WTC11 (cell line): ENCODE measurements around the gene SYDE2. TPM values are rescaled to one million over a fixed set of nuclear protein-coding genes. Genes with fewer than 3 reads are reported as not detected.

Experiments used
- ATAC-seq: fragments of 200-7000 bp; cut with Tn5 transposase; 2 replicates; pipeline ENCODE4 v1.10.0; 2021; ENCODE audit warnings: mild to moderate bottlenecking, moderate library complexity
- CTCF ChIA-PET: fragments of 300-600 bp; sonication (Branson Sonifier 250); formaldehyde crosslinking; loops from one replicate; lab custom pipeline; 2021; ENCODE audit warnings: antibody characterized with exemption; lab: Charles Lee
- POLR2A ChIA-PET: fragments of 350-600 bp; sonication (Branson Sonifier 250); formaldehyde crosslinking; loops from one replicate; lab custom pipeline; 2021; ENCODE audit warnings: antibody characterized with exemption; lab: Charles Lee
- DNase-seq: peaks from one replicate; pipeline ENCODE4 v3.0.0; 2021; ENCODE audit warnings: low spot score
- H3K27ac Mint-ChIP-seq: 2 replicates; pipeline ENCODE4 v1.8.0; 2021; ENCODE audit warnings: mixed read lengths
- H3K27me3 Mint-ChIP-seq: 2 replicates; pipeline ENCODE4 v1.8.0; 2021; ENCODE audit warnings: low read depth, mild to moderate bottlenecking, moderate library complexity, mixed read lengths
- H3K36me3 Mint-ChIP-seq: 2 replicates; pipeline ENCODE4 v1.8.0; 2021; ENCODE audit warnings: mixed read lengths
- H3K4me1 Mint-ChIP-seq: 2 replicates; pipeline ENCODE4 v1.8.0; 2022; ENCODE audit warnings: mixed read lengths
- H3K4me3 Mint-ChIP-seq: 2 replicates; pipeline ENCODE4 v1.8.0; 2021; ENCODE audit warnings: mild to moderate bottlenecking, moderate library complexity, mixed read lengths
- H3K9me3 Mint-ChIP-seq: 2 replicates; pipeline ENCODE4 v1.8.0; 2021; ENCODE audit warnings: mixed read lengths
- ATF1 ChIP-seq: sonication (generic); formaldehyde crosslinking; IDR thresholded peaks from 2 replicates; pipeline ENCODE4 v1.8.1; 2023; ENCODE audit warnings: mild to moderate bottlenecking, moderate library complexity, missing genetic modification reagents
- ELF4 ChIP-seq: sonication (generic); formaldehyde crosslinking; IDR thresholded peaks from 2 replicates; pipeline ENCODE4 v1.8.1; 2022; ENCODE audit warnings: low read depth, mild to moderate bottlenecking, moderate library complexity, missing genetic modification reagents
- EMX1 ChIP-seq: fragments of 250-450 bp; sonication (Bioruptor Pico); IDR thresholded peaks from 2 replicates; pipeline ENCODE4 v1.8.0; 2021; ENCODE audit warnings: mild to moderate bottlenecking
- ETV6 ChIP-seq: sonication (generic); formaldehyde crosslinking; IDR thresholded peaks from 2 replicates; pipeline ENCODE4 v1.8.1; 2022; ENCODE audit warnings: mild to moderate bottlenecking, missing genetic modification reagents
- FOXP1 ChIP-seq: sonication (generic); formaldehyde crosslinking; IDR thresholded peaks from 2 replicates; pipeline ENCODE4 v1.8.0; 2022; ENCODE audit warnings: missing genetic modification reagents, mild to moderate bottlenecking, moderate library complexity, borderline replicate concordance
- HMGA2 ChIP-seq: fragments of 250-450 bp; sonication (Bioruptor Pico); IDR thresholded peaks from 2 replicates; pipeline ENCODE4 v1.4.0; 2021; ENCODE audit warnings: mild to moderate bottlenecking, moderate library complexity
- IRF2 ChIP-seq: sonication (generic); formaldehyde crosslinking; IDR thresholded peaks from 2 replicates; pipeline ENCODE4 v1.8.0; 2022; ENCODE audit warnings: low read depth, missing genetic modification reagents, borderline replicate concordance
- JUN ChIP-seq: sonication (generic); formaldehyde crosslinking; IDR thresholded peaks from 2 replicates; pipeline ENCODE4 v1.8.0; 2023; ENCODE audit warnings: mild to moderate bottlenecking, missing genetic modification reagents
- KAT7 ChIP-seq: sonication (generic); formaldehyde crosslinking; IDR thresholded peaks from 2 replicates; pipeline ENCODE4 v1.8.1; 2023; ENCODE audit warnings: missing genetic modification reagents, mild to moderate bottlenecking, borderline replicate concordance
- NFE2L1 ChIP-seq: sonication (generic); formaldehyde crosslinking; IDR thresholded peaks from 2 replicates; pipeline ENCODE4 v1.8.1; 2023; ENCODE audit warnings: missing genetic modification reagents
- NFYB ChIP-seq: sonication (generic); formaldehyde crosslinking; conservative IDR thresholded peaks from 2 replicates; pipeline ENCODE4 v1.8.0; 2022; ENCODE audit warnings: low read depth, missing genetic modification reagents
- ZNF219 ChIP-seq: sonication (generic); formaldehyde crosslinking; IDR thresholded peaks from 2 replicates; pipeline ENCODE4 v1.8.0; 2023; ENCODE audit warnings: missing genetic modification reagents, mild to moderate bottlenecking, borderline replicate concordance
- ZNF317 ChIP-seq: sonication (generic); formaldehyde crosslinking; IDR thresholded peaks from 2 replicates; pipeline ENCODE4 v1.8.1; 2023; ENCODE audit warnings: low read depth, mild to moderate bottlenecking, moderate library complexity, missing genetic modification reagents, borderline replicate concordance
- ZNF396 ChIP-seq: fragments of 250-450 bp; sonication (Bioruptor Pico); IDR thresholded peaks from 2 replicates; pipeline ENCODE4 v1.8.0; 2021; ENCODE audit warnings: mild to moderate bottlenecking, moderate library complexity, borderline replicate concordance
- ZNF416 ChIP-seq: fragments of 250-450 bp; sonication (Bioruptor Pico); IDR thresholded peaks from 2 replicates; pipeline ENCODE4 v1.9.0; 2021; ENCODE audit warnings: mild to moderate bottlenecking, inconsistent platforms
- total RNA-seq: library from RNA; stranded (reverse); gene quantifications from 3 replicates; pipeline ENCODE4 v1.2.3, GENCODE V29; 2021
- TF ChIP-seq, protein P1 (sequence below): sonication (generic); formaldehyde crosslinking; IDR thresholded peaks from 2 replicates; pipeline ENCODE4 v1.8.1; 2023; ENCODE audit warnings: mild to moderate bottlenecking, moderate library complexity, missing genetic modification reagents
- TF ChIP-seq, protein P2 (sequence below): sonication (generic); formaldehyde crosslinking; IDR thresholded peaks from 2 replicates; pipeline ENCODE4 v1.8.1; 2023; ENCODE audit warnings: mild to moderate bottlenecking, missing genetic modification reagents, borderline replicate concordance
- TF ChIP-seq, protein P3 (sequence below): fragments of 250-450 bp; sonication (Bioruptor Pico); IDR thresholded peaks from 2 replicates; pipeline ENCODE4 v2.1.2; 2022; ENCODE audit warnings: mild to moderate bottlenecking, moderate library complexity
- TF ChIP-seq, protein P4 (sequence below): fragments of 250-450 bp; sonication (Bioruptor Pico); conservative IDR thresholded peaks from 2 replicates; pipeline ENCODE4 v1.9.0; 2021; ENCODE audit warnings: mild to moderate bottlenecking
- TF ChIP-seq, protein P5 (sequence below): sonication (generic); formaldehyde crosslinking; conservative IDR thresholded peaks from 2 replicates; pipeline ENCODE4 v1.8.1; 2023; ENCODE audit warnings: mild to moderate bottlenecking, low read depth, missing genetic modification reagents, moderate library complexity
- TF ChIP-seq, protein P6 (sequence below): fragments of 250-450 bp; sonication (Bioruptor Pico); IDR thresholded peaks from 2 replicates; pipeline ENCODE4 v1.9.0; 2021; ENCODE audit warnings: moderate library complexity, mild to moderate bottlenecking, inconsistent platforms, borderline replicate concordance

Gene SYDE2
- total RNA-seq, 1 experiment from 2014 or later = 13.8 TPM

DNA sequence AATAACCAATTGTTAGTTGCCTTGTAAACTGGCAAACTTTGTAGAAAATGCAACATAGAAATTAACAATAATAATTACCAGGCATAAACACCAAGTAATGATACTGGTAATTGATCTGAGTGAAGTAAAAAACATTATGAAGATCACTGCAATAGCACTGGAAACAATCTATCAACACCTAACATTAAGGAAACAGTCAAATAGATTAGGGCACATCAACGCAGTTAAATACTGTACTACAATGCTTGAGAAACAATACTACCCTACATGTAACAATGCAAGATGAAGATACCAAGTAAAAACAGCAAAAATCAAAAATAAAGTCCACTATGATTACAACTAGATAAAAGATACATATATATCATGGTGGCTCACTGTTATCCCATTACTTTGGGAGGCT, 16.6 kb downstream of the SYDE2 start (continued):
- TF ChIP-seq, protein P1, sequence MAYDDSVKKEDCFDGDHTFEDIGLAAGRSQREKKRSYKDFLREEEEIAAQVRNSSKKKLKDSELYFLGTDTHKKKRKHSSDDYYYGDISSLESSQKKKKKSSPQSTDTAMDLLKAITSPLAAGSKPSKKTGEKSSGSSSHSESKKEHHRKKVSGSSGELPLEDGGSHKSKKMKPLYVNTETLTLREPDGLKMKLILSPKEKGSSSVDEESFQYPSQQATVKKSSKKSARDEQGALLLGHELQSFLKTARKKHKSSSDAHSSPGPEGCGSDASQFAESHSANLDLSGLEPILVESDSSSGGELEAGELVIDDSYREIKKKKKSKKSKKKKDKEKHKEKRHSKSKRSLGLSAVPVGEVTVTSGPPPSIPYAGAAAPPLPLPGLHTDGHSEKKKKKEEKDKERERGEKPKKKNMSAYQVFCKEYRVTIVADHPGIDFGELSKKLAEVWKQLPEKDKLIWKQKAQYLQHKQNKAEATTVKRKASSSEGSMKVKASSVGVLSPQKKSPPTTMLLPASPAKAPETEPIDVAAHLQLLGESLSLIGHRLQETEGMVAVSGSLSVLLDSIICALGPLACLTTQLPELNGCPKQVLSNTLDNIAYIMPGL (CRISPR knock-in tag) = no peak
- TF ChIP-seq, protein P2, sequence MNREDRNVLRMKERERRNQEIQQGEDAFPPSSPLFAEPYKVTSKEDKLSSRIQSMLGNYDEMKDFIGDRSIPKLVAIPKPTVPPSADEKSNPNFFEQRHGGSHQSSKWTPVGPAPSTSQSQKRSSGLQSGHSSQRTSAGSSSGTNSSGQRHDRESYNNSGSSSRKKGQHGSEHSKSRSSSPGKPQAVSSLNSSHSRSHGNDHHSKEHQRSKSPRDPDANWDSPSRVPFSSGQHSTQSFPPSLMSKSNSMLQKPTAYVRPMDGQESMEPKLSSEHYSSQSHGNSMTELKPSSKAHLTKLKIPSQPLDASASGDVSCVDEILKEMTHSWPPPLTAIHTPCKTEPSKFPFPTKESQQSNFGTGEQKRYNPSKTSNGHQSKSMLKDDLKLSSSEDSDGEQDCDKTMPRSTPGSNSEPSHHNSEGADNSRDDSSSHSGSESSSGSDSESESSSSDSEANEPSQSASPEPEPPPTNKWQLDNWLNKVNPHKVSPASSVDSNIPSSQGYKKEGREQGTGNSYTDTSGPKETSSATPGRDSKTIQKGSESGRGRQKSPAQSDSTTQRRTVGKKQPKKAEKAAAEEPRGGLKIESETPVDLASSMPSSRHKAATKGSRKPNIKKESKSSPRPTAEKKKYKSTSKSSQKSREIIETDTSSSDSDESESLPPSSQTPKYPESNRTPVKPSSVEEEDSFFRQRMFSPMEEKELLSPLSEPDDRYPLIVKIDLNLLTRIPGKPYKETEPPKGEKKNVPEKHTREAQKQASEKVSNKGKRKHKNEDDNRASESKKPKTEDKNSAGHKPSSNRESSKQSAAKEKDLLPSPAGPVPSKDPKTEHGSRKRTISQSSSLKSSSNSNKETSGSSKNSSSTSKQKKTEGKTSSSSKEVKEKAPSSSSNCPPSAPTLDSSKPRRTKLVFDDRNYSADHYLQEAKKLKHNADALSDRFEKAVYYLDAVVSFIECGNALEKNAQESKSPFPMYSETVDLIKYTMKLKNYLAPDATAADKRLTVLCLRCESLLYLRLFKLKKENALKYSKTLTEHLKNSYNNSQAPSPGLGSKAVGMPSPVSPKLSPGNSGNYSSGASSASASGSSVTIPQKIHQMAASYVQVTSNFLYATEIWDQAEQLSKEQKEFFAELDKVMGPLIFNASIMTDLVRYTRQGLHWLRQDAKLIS (CRISPR knock-in tag) = no peak
- TF ChIP-seq, protein P3, sequence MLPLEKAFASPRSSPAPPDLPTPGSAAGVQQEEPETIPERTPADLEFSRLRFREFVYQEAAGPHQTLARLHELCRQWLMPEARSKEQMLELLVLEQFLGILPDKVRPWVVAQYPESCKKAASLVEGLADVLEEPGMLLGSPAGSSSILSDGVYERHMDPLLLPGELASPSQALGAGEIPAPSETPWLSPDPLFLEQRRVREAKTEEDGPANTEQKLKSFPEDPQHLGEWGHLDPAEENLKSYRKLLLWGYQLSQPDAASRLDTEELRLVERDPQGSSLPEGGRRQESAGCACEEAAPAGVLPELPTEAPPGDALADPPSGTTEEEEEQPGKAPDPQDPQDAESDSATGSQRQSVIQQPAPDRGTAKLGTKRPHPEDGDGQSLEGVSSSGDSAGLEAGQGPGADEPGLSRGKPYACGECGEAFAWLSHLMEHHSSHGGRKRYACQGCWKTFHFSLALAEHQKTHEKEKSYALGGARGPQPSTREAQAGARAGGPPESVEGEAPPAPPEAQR (CRISPR knock-in tag) = no peak

DNA sequence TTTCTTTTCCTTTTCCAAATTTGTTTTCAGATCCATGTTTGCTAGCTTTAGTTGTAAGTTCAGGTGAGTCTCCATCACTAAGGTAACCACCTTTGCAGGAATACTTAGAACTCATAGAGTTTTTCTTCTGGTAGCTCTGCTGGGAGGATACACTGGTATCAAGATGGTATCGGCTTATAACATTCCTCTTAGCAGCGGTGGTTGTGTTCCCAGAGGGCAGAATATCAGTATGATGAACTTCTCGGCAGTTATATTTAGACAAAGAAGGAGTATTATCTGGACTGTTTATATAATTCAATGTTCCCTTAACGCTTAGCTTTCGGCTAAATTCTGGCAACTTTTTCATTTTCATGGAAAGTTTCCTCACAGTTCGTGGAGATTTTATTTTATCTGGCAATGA, 18.1 kb downstream of the SYDE2 start:
- no peak overlapping the region for H3K4me3 Mint-ChIP-seq
- peaks cover 18% of the 10 kb centered on the region for H3K36me3 Mint-ChIP-seq
- no peaks in the 10 kb centered on the region for H3K9me3 Mint-ChIP-seq
- no peaks in the 10 kb centered on the region for H3K4me1 Mint-ChIP-seq
- CTCF ChIA-PET = interaction anchor here (1.2 kb wide), 1 partner anchor 238 kb away, joined by 3 read pairs; no protein-coding TSS in a partner anchor
- DNase-seq (no peak), ATAC-seq (no peak)
- TF ChIP-seq ZNF219 (CRISPR knock-in tag) (no peak), ETV6 (CRISPR knock-in tag) (no peak), ZNF396 (CRISPR knock-in tag) (no peak), IRF2 (CRISPR knock-in tag) (no peak)
- TF ChIP-seq, all 79 proteins: peak for 0
- Mint-ChIP-seq H3K27me3 (no peaks in the 10 kb centered on the region), H3K27ac (no peak overlapping the region; the same call in 1 of the 2 replicates)
- POLR2A ChIA-PET = no interaction called here

DNA sequence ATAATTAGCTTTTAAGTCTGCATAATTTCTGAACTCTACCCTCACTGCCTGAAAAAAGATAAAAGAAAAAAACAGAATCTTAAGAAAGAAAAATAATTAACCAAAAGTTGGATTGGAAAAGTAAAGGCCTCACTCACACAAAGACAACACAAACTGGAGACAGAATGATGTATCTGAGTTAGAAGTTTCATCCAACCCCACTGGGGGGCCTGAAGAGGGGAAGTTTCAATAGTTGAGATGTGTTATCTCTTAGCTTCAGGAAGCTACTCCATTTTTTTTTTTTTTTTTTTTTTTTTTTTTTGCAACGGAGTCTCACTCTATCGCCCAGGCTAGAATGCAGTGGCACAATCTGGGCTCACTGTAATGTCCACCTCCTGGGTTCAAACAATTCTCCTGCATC, 19.9 kb downstream of the SYDE2 start:
- POLR2A ChIA-PET = no interaction called here
- H3K4me3 Mint-ChIP-seq = no peak overlapping the region
- DNase-seq (no peak), ATAC-seq (no peak)
- CTCF ChIA-PET = interaction anchor here (0.6 to 1.2 kb wide), 3 partner anchors 59 to 701 kb away, joined by 4 to 5 read pairs (median 5); no protein-coding TSS in a partner anchor
- no peaks in the 10 kb centered on the region for H3K4me1 Mint-ChIP-seq
- H3K27me3 Mint-ChIP-seq = no peaks in the 10 kb centered on the region
- no peaks in the 10 kb centered on the region for H3K9me3 Mint-ChIP-seq
- H3K27ac Mint-ChIP-seq = no peak overlapping the region
- peaks cover 14% of the 10 kb centered on the region; the same call in 1 of the 2 replicates for H3K36me3 Mint-ChIP-seq
- TF ChIP-seq ELF4 (CRISPR knock-in tag) (no peak), NFYB (CRISPR knock-in tag) (no peak), KAT7 (no peak), EMX1 (CRISPR knock-in tag) (no peak), ATF1 (CRISPR knock-in tag) (no peak), NFE2L1 (CRISPR knock-in tag) (no peak), JUN (CRISPR knock-in tag) (no peak), FOXP1 (CRISPR knock-in tag) (no peak), ZNF416 (CRISPR knock-in tag) (no peak), ZNF396 (CRISPR knock-in tag) (no peak), ZNF317 (no peak), HMGA2 (CRISPR knock-in tag) (no peak)
- TF ChIP-seq, protein P4, sequence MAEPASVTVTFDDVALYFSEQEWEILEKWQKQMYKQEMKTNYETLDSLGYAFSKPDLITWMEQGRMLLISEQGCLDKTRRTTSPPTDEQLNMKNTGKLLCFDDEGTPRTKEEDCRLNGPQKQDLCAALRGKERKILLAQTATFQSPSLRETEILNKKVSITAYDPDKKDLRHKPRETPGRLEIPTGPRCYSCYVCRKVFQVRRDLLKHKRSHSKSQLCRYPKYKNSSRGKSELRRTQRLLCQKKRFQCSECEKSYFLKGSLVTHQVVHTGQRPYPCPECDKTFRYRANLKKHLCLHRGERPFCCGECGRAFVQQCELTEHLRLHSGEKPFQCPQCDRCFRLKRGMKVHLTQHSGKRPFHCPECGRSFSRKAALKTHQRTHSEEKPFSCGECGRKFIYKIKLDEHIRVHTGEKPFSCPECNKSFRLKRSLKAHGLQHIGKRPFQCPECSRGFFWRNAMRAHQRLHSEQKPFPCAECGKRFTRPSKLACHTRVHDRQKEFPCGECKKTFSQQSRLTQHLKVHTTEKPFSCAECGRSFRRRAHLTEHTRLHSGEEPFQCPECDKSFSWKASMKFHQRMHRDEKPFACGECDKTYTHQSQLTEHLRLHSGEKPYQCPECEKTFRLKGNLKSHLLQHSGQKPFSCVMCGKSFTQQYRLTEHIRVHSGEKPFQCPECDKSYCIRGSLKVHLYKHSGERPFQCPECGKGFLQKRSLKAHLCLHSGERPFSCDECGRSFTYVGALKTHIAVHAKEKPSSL (CRISPR knock-in tag) = no peak
- TF ChIP-seq, protein P5, sequence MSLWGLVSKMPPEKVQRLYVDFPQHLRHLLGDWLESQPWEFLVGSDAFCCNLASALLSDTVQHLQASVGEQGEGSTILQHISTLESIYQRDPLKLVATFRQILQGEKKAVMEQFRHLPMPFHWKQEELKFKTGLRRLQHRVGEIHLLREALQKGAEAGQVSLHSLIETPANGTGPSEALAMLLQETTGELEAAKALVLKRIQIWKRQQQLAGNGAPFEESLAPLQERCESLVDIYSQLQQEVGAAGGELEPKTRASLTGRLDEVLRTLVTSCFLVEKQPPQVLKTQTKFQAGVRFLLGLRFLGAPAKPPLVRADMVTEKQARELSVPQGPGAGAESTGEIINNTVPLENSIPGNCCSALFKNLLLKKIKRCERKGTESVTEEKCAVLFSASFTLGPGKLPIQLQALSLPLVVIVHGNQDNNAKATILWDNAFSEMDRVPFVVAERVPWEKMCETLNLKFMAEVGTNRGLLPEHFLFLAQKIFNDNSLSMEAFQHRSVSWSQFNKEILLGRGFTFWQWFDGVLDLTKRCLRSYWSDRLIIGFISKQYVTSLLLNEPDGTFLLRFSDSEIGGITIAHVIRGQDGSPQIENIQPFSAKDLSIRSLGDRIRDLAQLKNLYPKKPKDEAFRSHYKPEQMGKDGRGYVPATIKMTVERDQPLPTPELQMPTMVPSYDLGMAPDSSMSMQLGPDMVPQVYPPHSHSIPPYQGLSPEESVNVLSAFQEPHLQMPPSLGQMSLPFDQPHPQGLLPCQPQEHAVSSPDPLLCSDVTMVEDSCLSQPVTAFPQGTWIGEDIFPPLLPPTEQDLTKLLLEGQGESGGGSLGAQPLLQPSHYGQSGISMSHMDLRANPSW (CRISPR knock-in tag) = no peak
- TF ChIP-seq, protein P6, sequence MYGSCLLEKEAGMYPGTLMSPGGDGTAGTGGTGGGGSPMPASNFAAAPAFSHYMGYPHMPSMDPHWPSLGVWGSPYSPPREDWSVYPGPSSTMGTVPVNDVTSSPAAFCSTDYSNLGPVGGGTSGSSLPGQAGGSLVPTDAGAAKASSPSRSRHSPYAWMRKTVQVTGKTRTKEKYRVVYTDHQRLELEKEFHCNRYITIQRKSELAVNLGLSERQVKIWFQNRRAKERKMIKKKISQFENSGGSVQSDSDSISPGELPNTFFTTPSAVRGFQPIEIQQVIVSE (CRISPR knock-in tag) = no peak
